Measurements from ENCODE around the gene PITX2. TPM values are rescaled to one million over a fixed set of nuclear protein-coding genes. Genes with fewer than 3 reads are reported as not detected.

The PITX2 gene
- not detected in 2 replicates for total RNA-seq (2014; rRNA removed; shearing (Covaris generic); ENCODE audit: low replicate concordance)

- no peak within 1 kb of the TSS for H3K4me3 ChIP-seq (ENCODE audit: low read length)
- no peaks in the 10 kb centered on the region for H3K27me3 ChIP-seq (ENCODE audit: low read length)
- H3K79me2 ChIP-seq (ENCODE audit: low read length), result no peaks in the 10 kb centered on the region
- H3K9ac ChIP-seq (ENCODE audit: low read length), result no peak within 1 kb of the TSS
- no peak within 1 kb of the TSS for H3K27ac ChIP-seq (ENCODE audit: low read length)
- no peaks in the 10 kb centered on the region for H4K20me1 ChIP-seq (ENCODE audit: insufficient read depth, low read depth, low read length)
- H3K36me3 ChIP-seq (ENCODE audit: insufficient read depth, low read length), result no peaks in the 10 kb centered on the region
- H3K4me1 ChIP-seq (ENCODE audit: low read length), result no peaks in the 10 kb centered on the region; the same call in 1 of the 2 replicates
- no peaks in the 10 kb centered on the region for H3K9me3 ChIP-seq (ENCODE audit: low read length)
- no peak within 1 kb of the TSS for H3K4me2 ChIP-seq (ENCODE audit: low read depth, low read length, poor library complexity, severe bottlenecking)
- H3K9me2 ChIP-seq (replicated peaks; ENCODE audit: insufficient read depth, low read length), result no peaks in the 10 kb centered on the region
- H2AFZ ChIP-seq (ENCODE audit: low read length), result no peak within 1 kb of the TSS
- no peak for DNase-seq
Measured at GRCh38 chr4:110622841-110623717, at the start of gene PITX2. PITX2 (minus strand) TSS chr4:110623077; CDS start chr4:110622460, 617 bp downstream.

- Histone ChIP-seq H3K4me1 (ENCODE audit: low read length) (no peaks in the 10 kb centered on the region), H3K4me3 (ENCODE audit: low read length) (no peak overlapping the region), H4K20me1 (ENCODE audit: insufficient read depth, low read depth, low read length) (no peaks in the 10 kb centered on the region), H2AFZ (ENCODE audit: low read length) (no peak overlapping the region), H3K36me3 (ENCODE audit: insufficient read depth, low read length) (no peaks in the 10 kb centered on the region), H3K79me2 (ENCODE audit: low read length) (no peaks in the 10 kb centered on the region), H3K9me3 (ENCODE audit: low read length) (no peaks in the 10 kb centered on the region), H3K9ac (ENCODE audit: low read length) (no peak overlapping the region), H3K27me3 (ENCODE audit: low read length) (no peaks in the 10 kb centered on the region), H3K9me2 (replicated peaks; ENCODE audit: insufficient read depth, low read length) (no peaks in the 10 kb centered on the region), H3K4me2 (ENCODE audit: low read depth, low read length, poor library complexity, severe bottlenecking) (no peak overlapping the region), H3K27ac (ENCODE audit: low read length) (no peak overlapping the region)
- no peak for DNase-seq
Measured at GRCh38 chr4:110671679-110672078, 48.8 kb upstream of the PITX2 start.

GRCh38 chr4:110669663-110670062 is 46.8 kb upstream of the PITX2 start:
- no peaks in the 10 kb centered on the region for H3K4me1 ChIP-seq (ENCODE audit: low read length)
- H3K9me3 ChIP-seq (ENCODE audit: low read length), result no peaks in the 10 kb centered on the region
- H3K9ac ChIP-seq (ENCODE audit: low read length), result no peak overlapping the region
- DNase-seq, result no peak
- no peaks in the 10 kb centered on the region for H3K36me3 ChIP-seq (ENCODE audit: insufficient read depth, low read length)
- no peaks in the 10 kb centered on the region for H4K20me1 ChIP-seq (ENCODE audit: insufficient read depth, low read depth, low read length)
- H3K27ac ChIP-seq (ENCODE audit: low read length), result no peak overlapping the region
- no peak overlapping the region for H3K4me3 ChIP-seq (ENCODE audit: low read length)
- no peaks in the 10 kb centered on the region for H3K27me3 ChIP-seq (ENCODE audit: low read length)
- no peaks in the 10 kb centered on the region for H3K79me2 ChIP-seq (ENCODE audit: low read length)
- H2AFZ ChIP-seq (ENCODE audit: low read length), result no peak overlapping the region
- H3K4me2 ChIP-seq (ENCODE audit: low read depth, low read length, poor library complexity, severe bottlenecking), result no peak overlapping the region
- no peaks in the 10 kb centered on the region for H3K9me2 ChIP-seq (replicated peaks; ENCODE audit: insufficient read depth, low read length)

GRCh38 chr4:110668463-110669235 is 45.8 kb upstream of the PITX2 start:
- DNase-seq, result no peak
- no peak overlapping the region for H3K4me2 ChIP-seq (ENCODE audit: low read depth, low read length, poor library complexity, severe bottlenecking)
- no peaks in the 10 kb centered on the region for H3K79me2 ChIP-seq (ENCODE audit: low read length)
- H3K4me1 ChIP-seq (ENCODE audit: low read length), result no peaks in the 10 kb centered on the region
- no peak overlapping the region for H3K4me3 ChIP-seq (ENCODE audit: low read length)
- no peak overlapping the region for H3K27ac ChIP-seq (ENCODE audit: low read length)
- H2AFZ ChIP-seq (ENCODE audit: low read length), result no peak overlapping the region
- H4K20me1 ChIP-seq (ENCODE audit: insufficient read depth, low read depth, low read length), result no peaks in the 10 kb centered on the region
- H3K27me3 ChIP-seq (ENCODE audit: low read length), result no peaks in the 10 kb centered on the region
- no peaks in the 10 kb centered on the region for H3K36me3 ChIP-seq (ENCODE audit: insufficient read depth, low read length)
- H3K9me3 ChIP-seq (ENCODE audit: low read length), result no peaks in the 10 kb centered on the region
- no peak overlapping the region for H3K9ac ChIP-seq (ENCODE audit: low read length)
- no peaks in the 10 kb centered on the region for H3K9me2 ChIP-seq (replicated peaks; ENCODE audit: insufficient read depth, low read length)

GRCh38 chr4:110667670-110668069 is 44.8 kb upstream of the PITX2 start:
- H3K27ac ChIP-seq (ENCODE audit: low read length), result no peak overlapping the region
- no peak overlapping the region for H3K4me2 ChIP-seq (ENCODE audit: low read depth, low read length, poor library complexity, severe bottlenecking)
- H3K4me1 ChIP-seq (ENCODE audit: low read length), result no peaks in the 10 kb centered on the region
- no peaks in the 10 kb centered on the region for H3K27me3 ChIP-seq (ENCODE audit: low read length)
- no peaks in the 10 kb centered on the region for H3K9me3 ChIP-seq (ENCODE audit: low read length)
- H3K4me3 ChIP-seq (ENCODE audit: low read length), result no peak overlapping the region
- H3K79me2 ChIP-seq (ENCODE audit: low read length), result no peaks in the 10 kb centered on the region
- no peak for DNase-seq
- H2AFZ ChIP-seq (ENCODE audit: low read length), result no peak overlapping the region
- H3K36me3 ChIP-seq (ENCODE audit: insufficient read depth, low read length), result no peaks in the 10 kb centered on the region
- H4K20me1 ChIP-seq (ENCODE audit: insufficient read depth, low read depth, low read length), result no peaks in the 10 kb centered on the region
- H3K9ac ChIP-seq (ENCODE audit: low read length), result no peak overlapping the region
- H3K9me2 ChIP-seq (replicated peaks; ENCODE audit: insufficient read depth, low read length), result no peaks in the 10 kb centered on the region

GRCh38 chr4:110666030-110666429 is 43.2 kb upstream of the PITX2 start:
- Histone ChIP-seq H4K20me1 (ENCODE audit: insufficient read depth, low read depth, low read length) (no peaks in the 10 kb centered on the region), H3K9me2 (replicated peaks; ENCODE audit: insufficient read depth, low read length) (no peaks in the 10 kb centered on the region), H2AFZ (ENCODE audit: low read length) (no peak overlapping the region), H3K9me3 (ENCODE audit: low read length) (no peaks in the 10 kb centered on the region), H3K27ac (ENCODE audit: low read length) (no peak overlapping the region), H3K4me2 (ENCODE audit: low read depth, low read length, poor library complexity, severe bottlenecking) (no peak overlapping the region), H3K4me3 (ENCODE audit: low read length) (no peak overlapping the region), H3K79me2 (ENCODE audit: low read length) (no peaks in the 10 kb centered on the region), H3K9ac (ENCODE audit: low read length) (no peak overlapping the region), H3K27me3 (ENCODE audit: low read length) (no peaks in the 10 kb centered on the region), H3K36me3 (ENCODE audit: insufficient read depth, low read length) (no peaks in the 10 kb centered on the region), H3K4me1 (ENCODE audit: low read length) (no peaks in the 10 kb centered on the region)
- no peak for DNase-seq

GRCh38 chr4:110663738-110664444 is 41.0 kb upstream of the PITX2 start:
- H3K27me3 ChIP-seq (ENCODE audit: low read length), result no peaks in the 10 kb centered on the region
- H3K9me3 ChIP-seq (ENCODE audit: low read length), result no peaks in the 10 kb centered on the region
- no peaks in the 10 kb centered on the region for H3K79me2 ChIP-seq (ENCODE audit: low read length)
- H3K4me3 ChIP-seq (ENCODE audit: low read length), result no peak overlapping the region
- no peaks in the 10 kb centered on the region for H3K36me3 ChIP-seq (ENCODE audit: insufficient read depth, low read length)
- no peak overlapping the region for H2AFZ ChIP-seq (ENCODE audit: low read length)
- H4K20me1 ChIP-seq (ENCODE audit: insufficient read depth, low read depth, low read length), result no peaks in the 10 kb centered on the region
- H3K4me2 ChIP-seq (ENCODE audit: low read depth, low read length, poor library complexity, severe bottlenecking), result no peak overlapping the region
- no peaks in the 10 kb centered on the region for H3K9me2 ChIP-seq (replicated peaks; ENCODE audit: insufficient read depth, low read length)
- H3K4me1 ChIP-seq (ENCODE audit: low read length), result no peaks in the 10 kb centered on the region
- H3K9ac ChIP-seq (ENCODE audit: low read length), result no peak overlapping the region
- no peak overlapping the region for H3K27ac ChIP-seq (ENCODE audit: low read length)
- no peak for DNase-seq

- Histone ChIP-seq H3K4me1 (ENCODE audit: low read length) (no peaks in the 10 kb centered on the region), H3K36me3 (ENCODE audit: insufficient read depth, low read length) (no peaks in the 10 kb centered on the region), H3K9ac (ENCODE audit: low read length) (no peak overlapping the region), H3K79me2 (ENCODE audit: low read length) (no peaks in the 10 kb centered on the region), H3K4me3 (ENCODE audit: low read length) (no peak overlapping the region), H3K27ac (ENCODE audit: low read length) (no peak overlapping the region), H3K9me2 (replicated peaks; ENCODE audit: insufficient read depth, low read length) (no peaks in the 10 kb centered on the region), H3K9me3 (ENCODE audit: low read length) (no peaks in the 10 kb centered on the region), H3K4me2 (ENCODE audit: low read depth, low read length, poor library complexity, severe bottlenecking) (no peak overlapping the region), H2AFZ (ENCODE audit: low read length) (no peak overlapping the region), H3K27me3 (ENCODE audit: low read length) (no peaks in the 10 kb centered on the region), H4K20me1 (ENCODE audit: insufficient read depth, low read depth, low read length) (no peaks in the 10 kb centered on the region)
- no peak for DNase-seq
Measured at GRCh38 chr4:110663206-110663605, 40.3 kb upstream of the PITX2 start.
